H1 (cell line): ENCODE results near the gene UBC. TPM values are rescaled to one million over a fixed set of nuclear protein-coding genes. Genes with fewer than 3 reads are reported as not detected.

Source experiments
- BACH1 ChIP-seq: IDR thresholded peaks from 2 replicates; pipeline ENCODE4 v1.6.1; 2012; ENCODE audit warnings: low read length, improper control_type of control experiment
- CEBPB ChIP-seq: IDR thresholded peaks from 2 replicates; pipeline ENCODE4 v1.6.1; 2012; ENCODE audit warnings: low read depth, low read length
- CREB1 ChIP-seq: IDR thresholded peaks from 2 replicates; pipeline ENCODE4 v1.6.1; 2012; ENCODE audit warnings: inconsistent platforms
- CTBP2 ChIP-seq: IDR thresholded peaks from 2 replicates; pipeline ENCODE4 v1.7.0; 2011; ENCODE audit warnings: borderline replicate concordance, mild to moderate bottlenecking, moderate library complexity, mixed read lengths, low read length; ENCODE audit not compliant: insufficient read depth, insufficient read length
- EGR1 ChIP-seq: IDR thresholded peaks from 2 replicates; pipeline ENCODE4 v1.6.1; 2011; ENCODE audit warnings: low read depth, low read length, borderline replicate concordance
- EP300 ChIP-seq, 2 experiments: IDR thresholded peaks; 1 replicate in 1 of 2; 2 replicates in 1 of 2; pipeline ENCODE4 v1.6.1; 2011 to 2012; ENCODE audit warnings: low read depth in 2 of 2, low read length in 2 of 2, mild to moderate bottlenecking in 2 of 2, borderline replicate concordance in 1 of 2, inconsistent platforms in 1 of 2, moderate library complexity in 1 of 2
- FOSL1 ChIP-seq: IDR thresholded peaks from 2 replicates; pipeline ENCODE4 v1.6.1; 2011; ENCODE audit warnings: mild to moderate bottlenecking, low read depth, low read length, moderate library complexity; ENCODE audit not compliant: insufficient read depth
- HDAC2 ChIP-seq, 2 experiments: fragments of 300-600 bp in 1 of 2; sonication (generic) in 1 of 2; IDR thresholded peaks; 2 replicates each; pipeline ENCODE4 v1.6.1; 2011 to 2012; ENCODE audit warnings: low read depth in 2 of 2, low read length in 2 of 2, mild to moderate bottlenecking in 2 of 2, moderate library complexity in 2 of 2, borderline replicate concordance in 1 of 2, inconsistent platforms in 1 of 2
- JUND ChIP-seq: IDR thresholded peaks from 2 replicates; pipeline ENCODE4 v1.6.1; 2011; ENCODE audit warnings: mild to moderate bottlenecking, improper control_type of control experiment, low read length
- NANOG ChIP-seq: IDR thresholded peaks from 2 replicates; pipeline ENCODE4 v1.6.1; 2011; ENCODE audit warnings: low read length, low read depth, mild to moderate bottlenecking, inconsistent platforms; ENCODE audit not compliant: insufficient read depth, poor library complexity, severe bottlenecking
- PHF8 ChIP-seq: fragments of 200-600 bp; sonication (generic); conservative IDR thresholded peaks from 2 replicates; pipeline ENCODE4 v1.7.1; 2012; ENCODE audit warnings: low read depth, mild to moderate bottlenecking, inconsistent platforms, low read length, moderate library complexity
- POLR2A ChIP-seq, 2 experiments: IDR thresholded peaks; 1 replicate in 1 of 2; 2 replicates in 1 of 2; pipeline ENCODE4 v1.6.1; 2011; ENCODE audit warnings: low read depth in 2 of 2, low read length in 2 of 2, mild to moderate bottlenecking in 2 of 2; ENCODE audit errors: control extremely low read depth in 1 of 2
- POU5F1 ChIP-seq: IDR thresholded peaks from 2 replicates; pipeline ENCODE4 v1.6.1; 2011; ENCODE audit warnings: low read depth, mild to moderate bottlenecking, low read length, moderate library complexity
- RBBP5 ChIP-seq: IDR thresholded peaks from 2 replicates; pipeline ENCODE4 v1.7.1; 2012; ENCODE audit warnings: low read depth, mild to moderate bottlenecking, inconsistent platforms, low read length, moderate library complexity, borderline replicate concordance
- SIN3A ChIP-seq, 2 experiments: IDR thresholded peaks in 1 of 2; conservative IDR thresholded peaks in 1 of 2; 2 replicates each; pipeline ENCODE4 v1.6.1; 2011 to 2012; ENCODE audit warnings: low read length in 2 of 2, improper control_type of control experiment in 1 of 2, low read depth in 1 of 2, mild to moderate bottlenecking in 1 of 2
- SUZ12 ChIP-seq: fragments of 200-600 bp; sonication (generic); IDR thresholded peaks from 2 replicates; pipeline ENCODE4 v1.6.1; 2012; ENCODE audit warnings: mild to moderate bottlenecking, inconsistent platforms, low read length, moderate library complexity, mixed read lengths
- TBP ChIP-seq: IDR thresholded peaks from 2 replicates; pipeline ENCODE4 v1.6.1; 2011; ENCODE audit warnings: low read depth, low read length, improper control_type of control experiment
- TEAD4 ChIP-seq: IDR thresholded peaks from 2 replicates; pipeline ENCODE4 v1.6.1; 2012; ENCODE audit warnings: low read depth, low read length, inconsistent platforms, mixed read lengths
- YY1 ChIP-seq: IDR thresholded peaks from 2 replicates; pipeline ENCODE4 v1.6.1; 2011; ENCODE audit warnings: low read depth, mild to moderate bottlenecking, low read length
- polyA plus RNA-seq, 7 experiments: library from polyadenylated mRNA; depleted of rRNA in 3 of 7; stranded (reverse) in 5 of 7; unstranded in 2 of 7; fragments of >200 nt in 5 of 7; fragments of 200-250 nt in 2 of 7; gene quantifications; 1 replicate in 5 of 7; 2 replicates in 1 of 7; 4 replicates in 1 of 7; pipeline versions ENCODE4 v1.2.1 to v1.2.3, GENCODE V29; 2011 to 2013; ENCODE audit warnings: missing spikeins in 2 of 7, mixed read lengths in 2 of 7
- total RNA-seq: library from RNA; stranded (reverse); fragmentation: NEBNext Ultra II Directional; extraction: Animal tissue kit (Norgen Biotek cat#: 25700); gene quantifications from 2 replicates; pipeline ENCODE4 v1.2.1, GENCODE V29; 2021
- TF ChIP-seq, protein P1 (sequence below): IDR thresholded peaks from 2 replicates; pipeline ENCODE4 v1.6.1; 2012; ENCODE audit warnings: low read length, inconsistent platforms
- TF ChIP-seq, protein P2 (sequence below): IDR thresholded peaks from 2 replicates; pipeline ENCODE4 v1.6.1; 2012; ENCODE audit warnings: inconsistent platforms

UBC gene
- total and polyA plus RNA-seq, 2 of the 8 experiments (the other 6 are each of a cell fraction or from before 2014, with no cell fraction given): 559 to 749 TPM

DNA sequence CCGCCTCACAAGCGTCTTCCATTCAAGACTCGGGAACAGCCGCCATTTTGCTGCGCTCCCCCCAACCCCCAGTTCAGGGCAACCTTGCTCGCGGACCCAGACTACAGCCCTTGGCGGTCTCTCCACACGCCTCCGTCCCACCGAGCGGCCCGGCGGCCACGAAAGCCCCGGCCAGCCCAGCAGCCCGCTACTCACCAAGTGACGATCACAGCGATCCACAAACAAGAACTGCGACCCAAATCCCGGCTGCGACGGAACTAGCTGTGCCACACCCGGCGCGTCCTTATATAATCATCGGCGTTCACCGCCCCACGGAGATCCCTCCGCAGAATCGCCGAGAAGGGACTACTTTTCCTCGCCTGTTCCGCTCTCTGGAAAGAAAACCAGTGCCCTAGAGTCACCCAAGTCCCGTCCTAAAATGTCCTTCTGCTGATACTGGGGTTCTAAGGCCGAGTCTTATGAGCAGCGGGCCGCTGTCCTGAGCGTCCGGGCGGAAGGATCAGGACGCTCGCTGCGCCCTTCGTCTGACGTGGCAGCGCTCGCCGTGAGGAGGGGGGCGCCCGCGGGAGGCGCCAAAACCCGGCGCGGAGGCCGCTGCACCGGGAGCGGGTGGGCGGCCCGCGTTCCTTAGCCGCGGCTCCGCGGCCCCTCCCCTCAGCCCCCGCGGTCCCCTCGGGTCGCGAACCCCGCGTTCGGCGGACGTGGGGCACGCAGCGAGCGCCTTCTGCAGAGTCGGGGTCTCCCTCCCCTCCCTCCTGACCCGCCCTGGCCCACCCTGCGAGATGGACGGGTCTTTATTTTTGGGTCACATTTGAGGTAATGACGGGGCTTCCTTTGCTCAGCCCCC, at the start of gene UBC (continued):
- TF ChIP-seq SUZ12: no peak
- TF ChIP-seq POU5F1: peak; percentile 8; the same call in 1 of the 2 replicates
- peak; percentile 10 to 77; a peak in 2 of 3 replicates for TF ChIP-seq EP300 (IDR thresholded peaks at IDR 0.05; ENCODE audit: borderline replicate concordance in 1 of 2, low read depth in 2 of 2, low read length in 2 of 2)
- peak; percentile 100 for TF ChIP-seq PHF8
- TF ChIP-seq HDAC2 (IDR thresholded peaks at IDR 0.05; ENCODE audit: borderline replicate concordance in 1 of 2, low read depth in 2 of 2, low read length in 2 of 2): 0 out of 4 replicates have a peak, but pooled peaks of 1 of the 2 experiments have one; percentile 59
- no peak; the same call in 1 of the 2 replicates for TF ChIP-seq RBBP5
- peak; percentile 86 for TF ChIP-seq YY1
- TF ChIP-seq EGR1: peak; percentile 87
- no peak for TF ChIP-seq CEBPB
- TF ChIP-seq TBP: peak; percentile 98
- peak; percentile 88 for TF ChIP-seq BACH1
- TF ChIP-seq, protein P1, sequence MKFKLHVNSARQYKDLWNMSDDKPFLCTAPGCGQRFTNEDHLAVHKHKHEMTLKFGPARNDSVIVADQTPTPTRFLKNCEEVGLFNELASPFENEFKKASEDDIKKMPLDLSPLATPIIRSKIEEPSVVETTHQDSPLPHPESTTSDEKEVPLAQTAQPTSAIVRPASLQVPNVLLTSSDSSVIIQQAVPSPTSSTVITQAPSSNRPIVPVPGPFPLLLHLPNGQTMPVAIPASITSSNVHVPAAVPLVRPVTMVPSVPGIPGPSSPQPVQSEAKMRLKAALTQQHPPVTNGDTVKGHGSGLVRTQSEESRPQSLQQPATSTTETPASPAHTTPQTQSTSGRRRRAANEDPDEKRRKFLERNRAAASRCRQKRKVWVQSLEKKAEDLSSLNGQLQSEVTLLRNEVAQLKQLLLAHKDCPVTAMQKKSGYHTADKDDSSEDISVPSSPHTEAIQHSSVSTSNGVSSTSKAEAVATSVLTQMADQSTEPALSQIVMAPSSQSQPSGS: peak; percentile 34
- TF ChIP-seq SIN3A (conservative IDR thresholded peaks at IDR 0.05 in 1 of 2, IDR thresholded peaks at IDR 0.05 in 1 of 2; ENCODE audit: low read depth in 1 of 2, low read length in 2 of 2): peak in 1 of 2 experiments; percentile 91; a peak in 1 of 4 replicates
- TF ChIP-seq NANOG: peak; percentile 9
- TF ChIP-seq POLR2A (IDR thresholded peaks at IDR 0.05; ENCODE audit: control extremely low read depth in 1 of 2, low read depth in 2 of 2, low read length in 2 of 2): peak; percentile 99 to 100
- peak; percentile 92 for TF ChIP-seq CREB1
- TF ChIP-seq JUND: peak; percentile 95
- peak; percentile 57; the same call in 1 of the 2 replicates for TF ChIP-seq TEAD4
- TF ChIP-seq, protein P2, sequence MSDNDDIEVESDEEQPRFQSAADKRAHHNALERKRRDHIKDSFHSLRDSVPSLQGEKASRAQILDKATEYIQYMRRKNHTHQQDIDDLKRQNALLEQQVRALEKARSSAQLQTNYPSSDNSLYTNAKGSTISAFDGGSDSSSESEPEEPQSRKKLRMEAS: no peak; the same call in 1 of the 2 replicates
- no peak for TF ChIP-seq CTBP2
- peak; percentile 46; the same call in 1 of the 2 replicates for TF ChIP-seq FOSL1
